ENCODE data around the gene WNT4.

Gene WNT4

DNA sequence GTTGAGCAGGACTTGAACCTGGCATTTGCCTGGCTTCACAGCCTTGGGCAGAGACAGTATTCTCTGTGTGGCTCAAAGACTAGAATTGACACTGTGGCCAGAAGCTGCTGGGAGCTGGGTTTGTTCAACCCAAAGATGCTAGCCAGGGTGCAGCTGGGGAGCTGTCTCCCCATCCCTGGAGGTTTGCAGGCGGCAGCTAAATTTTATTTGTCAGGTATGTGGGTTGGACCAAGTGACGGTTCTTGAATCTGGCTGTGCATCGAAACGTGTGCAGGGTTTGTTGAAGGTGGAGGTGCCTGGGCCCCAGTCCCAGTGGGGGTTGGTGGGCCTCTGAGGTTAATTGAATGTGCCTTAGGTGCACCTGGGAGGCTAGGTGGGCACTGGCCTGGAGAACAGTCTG lies 11.8 kb downstream of the WNT4 start:
- DNase-seq (ENCODE audit: extremely low read depth, low read depth): no peak
- no peak for TF ChIP-seq CTCF (IDR thresholded peaks at IDR 0.05; ENCODE audit: low read depth, low read length)

GRCh38 chr1:22129501-22130117 lies 13.3 kb downstream of the WNT4 start:
- no peak for TF ChIP-seq CTCF (IDR thresholded peaks at IDR 0.05; ENCODE audit: low read depth, low read length)

DNA sequence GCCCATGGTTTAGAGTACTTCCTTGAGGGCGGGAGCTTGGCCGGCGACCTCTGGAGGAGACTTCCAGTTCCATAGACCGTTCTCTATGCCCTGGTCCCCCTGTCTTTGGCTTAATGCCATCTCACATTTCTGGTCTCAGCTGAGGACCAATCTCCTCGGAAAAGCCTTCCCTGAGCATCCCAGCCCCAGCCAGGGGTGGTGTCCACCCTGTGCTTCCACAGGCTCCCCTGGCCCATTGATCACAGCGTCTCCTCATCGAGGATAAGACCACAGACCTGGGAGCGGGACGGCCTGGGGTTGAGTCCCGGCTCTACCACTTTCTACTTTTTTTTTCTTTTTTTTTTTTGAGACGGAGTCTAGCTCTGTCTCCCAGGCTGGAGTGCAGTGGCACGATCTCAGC lies 14.5 kb downstream of the WNT4 start:
- TF ChIP-seq CTCF (IDR thresholded peaks at IDR 0.05; ENCODE audit: low read depth, low read length): no peak
- no peak for DNase-seq (ENCODE audit: extremely low read depth, low read depth)

More at GRCh38 chr1:22129501-22130117, 13.3 kb downstream of the WNT4 start:
- DNase-seq (ENCODE audit: extremely low read depth, low read depth): no peak

DNA sequence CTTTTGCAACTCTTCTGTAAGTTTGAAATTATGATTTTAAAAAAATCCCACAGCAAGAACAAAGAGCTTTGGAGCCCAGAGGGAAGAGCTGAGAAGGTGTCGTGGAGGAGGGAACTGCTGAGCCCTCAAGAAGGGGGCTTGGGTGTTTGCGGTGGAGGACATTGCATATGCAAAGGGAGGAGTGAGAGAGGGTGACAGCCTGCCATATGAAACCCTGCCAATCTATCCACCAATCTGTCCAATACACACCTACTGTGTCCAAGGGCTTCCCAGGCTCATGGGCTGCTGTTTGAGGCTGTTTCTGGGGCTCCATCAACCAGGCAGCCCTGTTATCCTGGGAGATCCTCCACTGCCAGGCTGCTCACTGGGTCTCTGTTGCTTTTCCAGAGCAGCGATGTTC lies 15.2 kb downstream of the WNT4 start:
- DNase-seq (ENCODE audit: extremely low read depth, low read depth): no peak
- TF ChIP-seq CTCF (IDR thresholded peaks at IDR 0.05; ENCODE audit: low read depth, low read length): no peak

DNA sequence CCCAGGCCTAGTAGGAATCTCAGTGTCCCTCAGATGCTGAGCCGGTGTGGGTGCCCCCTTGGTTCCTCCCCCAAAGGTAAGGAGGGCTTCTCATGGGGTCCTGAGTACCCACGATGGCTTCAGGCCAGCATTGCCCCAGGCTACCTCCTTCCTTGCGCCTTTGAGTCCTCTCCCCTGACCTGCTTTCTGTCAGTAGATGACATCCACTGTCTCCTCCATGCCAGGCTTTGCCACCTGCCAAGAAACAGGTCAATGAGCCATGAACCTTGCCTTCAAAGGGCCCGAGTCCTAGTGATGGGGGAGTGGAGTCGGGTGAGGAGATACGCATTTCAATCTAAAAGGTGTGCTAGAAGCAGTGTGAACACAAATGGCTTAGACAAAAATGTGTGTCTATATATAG lies 15.6 kb downstream of the WNT4 start:
- no peak for TF ChIP-seq CTCF (IDR thresholded peaks at IDR 0.05; ENCODE audit: low read depth, low read length)
- DNase-seq (ENCODE audit: extremely low read depth, low read depth): no peak

DNA sequence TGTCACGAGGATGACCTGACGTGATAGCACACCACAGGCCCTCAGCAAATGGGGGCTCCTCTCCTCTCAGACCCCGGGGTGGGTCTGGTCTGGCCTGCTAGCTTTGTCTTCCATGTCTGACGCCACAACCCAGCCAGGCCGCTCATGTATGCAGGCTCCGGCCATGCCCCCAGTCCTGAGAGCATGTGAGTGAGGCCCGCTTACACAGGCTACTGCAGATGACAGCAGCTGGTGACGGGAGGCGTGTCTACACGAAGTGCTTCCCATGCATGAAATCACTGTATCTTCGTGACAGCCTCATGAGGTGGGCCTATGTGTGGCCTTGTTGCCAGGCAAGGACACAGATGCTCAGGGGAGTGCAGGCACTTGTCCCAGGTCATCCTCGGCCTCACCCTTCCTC lies 16.4 kb downstream of the WNT4 start:
- DNase-seq (ENCODE audit: extremely low read depth, low read depth): no peak
- no peak for TF ChIP-seq CTCF (IDR thresholded peaks at IDR 0.05; ENCODE audit: low read depth, low read length)

DNA sequence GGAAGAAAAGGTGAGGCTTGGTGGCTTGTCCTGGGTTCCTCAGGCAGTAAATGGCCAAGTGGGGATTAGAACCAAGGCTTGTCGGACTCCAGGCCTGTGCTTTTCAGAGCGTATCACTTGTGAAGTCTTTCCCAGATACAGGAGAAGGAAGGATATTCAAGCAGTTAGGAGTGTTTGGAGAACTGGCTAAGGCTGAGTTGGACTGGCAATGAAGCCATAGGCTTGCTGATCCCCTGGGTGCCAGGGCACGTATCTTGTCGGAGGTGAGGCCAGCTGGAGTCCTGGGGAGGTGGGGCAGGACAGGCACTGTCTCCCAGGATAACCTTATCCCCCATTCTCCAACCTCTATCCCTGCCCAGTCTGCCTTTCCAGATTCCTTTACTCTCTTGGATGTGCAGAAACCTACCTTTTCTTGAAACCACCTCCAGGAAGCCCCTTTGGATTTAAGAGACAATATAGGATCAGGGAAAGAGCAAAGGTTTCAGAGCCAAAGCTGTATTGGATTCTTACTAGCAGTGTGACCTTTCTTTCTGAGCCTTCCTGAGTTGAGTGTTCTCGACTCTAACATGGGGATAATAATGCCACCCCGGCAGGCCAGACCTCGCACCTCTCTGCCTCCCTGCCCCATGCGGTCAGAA lies 18.2 kb downstream of the WNT4 start:
- no peak for TF ChIP-seq CTCF (IDR thresholded peaks at IDR 0.05; ENCODE audit: low read depth, low read length)
- no peak for DNase-seq (ENCODE audit: extremely low read depth, low read depth)
